GM12874 (cell line): ENCODE data around the gene PRPF38B.

Experiments used
- CTCF ChIP-seq: IDR thresholded peaks from 2 replicates; pipeline ENCODE4 v1.5.1; 2011; ENCODE audit warnings: low read depth, mild to moderate bottlenecking, control low read depth, low read length, moderate library complexity; ENCODE audit not compliant: insufficient read depth

PRPF38B gene

GRCh38 chr1:108686614-108687313 is 5.3 kb upstream of the PRPF38B start:
- no peak for TF ChIP-seq CTCF

- no peak for TF ChIP-seq CTCF
Observed at GRCh38 chr1:108691128-108691941, 775 bp upstream of the PRPF38B start.

- TF ChIP-seq CTCF = no peak
Observed at GRCh38 chr1:108692724-108693655, 880 bp downstream of the PRPF38B start.

GRCh38 chr1:108695535-108695934 is 3.4 kb downstream of the PRPF38B start:
- no peak for TF ChIP-seq CTCF

- TF ChIP-seq CTCF = no peak
Observed at GRCh38 chr1:108699375-108700332, 7.5 kb downstream of the PRPF38B start.

GRCh38 chr1:108701176-108701849 is 9.2 kb downstream of the PRPF38B start:
- no peak for TF ChIP-seq CTCF
